ENCODE measurements around the gene ADGRE3.

GRCh38 chr19:14650161-14650560, 24.5 kb downstream of the ADGRE3 start:
- no peak for TF ChIP-seq CTCF (IDR thresholded peaks at IDR 0.05)
- no peak for TF ChIP-seq EZH2 (IDR thresholded peaks at IDR 0.05; ENCODE audit: borderline replicate concordance, insufficient read depth, low read depth, low read length, poor library complexity, severe bottlenecking)
